ENCODE data around the gene TBX3.
"Not testable (repeated sequence)": the region's sequence is repeated elsewhere in the genome, so short reads cannot be mapped to it uniquely, and the experiment has no call there.

The TBX3 gene

DNA sequence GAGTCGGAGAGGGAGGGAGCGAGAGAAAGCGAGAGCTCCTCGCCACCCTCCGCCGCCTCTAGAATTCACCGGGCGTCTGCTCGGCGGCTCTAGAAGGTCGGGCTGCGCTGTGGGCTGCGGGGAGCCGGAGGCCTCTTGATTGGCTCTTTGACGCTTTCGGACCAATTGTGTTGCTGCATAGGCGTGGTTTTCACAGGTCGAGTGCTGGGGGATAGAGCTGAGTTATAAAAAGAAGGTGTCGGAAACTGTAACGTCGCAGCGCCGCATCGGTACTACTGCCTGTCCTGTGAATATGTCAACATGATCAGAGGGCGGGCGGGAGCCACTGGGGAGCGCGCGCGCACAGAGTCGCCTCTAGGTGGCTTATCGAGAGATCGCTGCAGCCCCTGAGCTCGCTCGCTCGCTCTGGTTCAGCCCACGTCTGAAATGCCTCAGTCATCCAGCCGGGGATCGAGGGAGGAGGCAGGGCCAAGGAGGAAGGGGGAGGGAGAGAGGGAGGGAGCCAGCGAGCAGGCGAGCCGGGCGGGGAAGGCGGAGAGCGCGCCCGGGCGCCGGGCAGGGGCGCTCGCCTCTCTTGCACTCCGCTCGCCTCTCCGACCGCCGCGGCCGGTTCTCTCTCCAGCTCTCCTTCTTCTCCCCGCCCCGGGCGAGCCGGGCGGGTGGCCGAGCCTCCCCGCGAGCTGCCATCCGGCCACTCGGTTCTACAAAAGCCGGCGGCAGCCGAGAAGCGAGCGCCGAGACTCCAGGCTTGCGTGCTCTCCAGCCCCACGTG is at the start of gene TBX3:
TBX3 (minus strand) TSS at position 78 of the 772 bp plus-strand sequence. CDS start 975 bp downstream, outside the sequence.
- peak; percentile 18 to 20 for DNase-seq

DNA sequence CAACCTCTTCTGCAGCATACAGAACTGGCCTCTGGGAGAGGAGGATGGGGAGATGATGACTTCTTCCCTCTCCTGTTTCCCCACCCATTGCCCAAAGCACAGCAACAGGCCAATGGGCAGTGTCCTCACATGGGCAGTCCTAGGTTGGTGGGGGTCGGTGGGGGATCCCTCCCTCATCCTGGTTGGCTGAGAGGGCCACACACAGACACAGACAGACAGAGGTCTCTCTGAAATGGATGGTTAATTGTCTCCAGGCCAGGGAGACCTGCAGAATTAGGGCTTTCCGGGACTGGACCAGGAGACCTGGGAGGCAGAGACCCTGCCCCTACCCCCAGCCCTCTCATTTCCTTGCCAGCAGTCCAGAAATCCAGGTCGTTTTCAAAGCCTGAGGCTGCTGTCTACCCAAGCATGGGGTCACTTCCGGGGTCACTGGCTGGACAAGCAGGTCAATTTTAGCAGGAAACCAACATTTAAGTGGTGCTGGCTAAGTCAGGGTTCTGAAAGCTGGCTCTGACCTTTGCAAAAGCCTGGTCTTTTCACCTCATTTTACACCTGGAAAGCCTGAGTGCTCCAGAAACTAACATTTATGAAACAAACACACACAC is 48.6 kb upstream of the TBX3 start:
- no peak for DNase-seq

DNA sequence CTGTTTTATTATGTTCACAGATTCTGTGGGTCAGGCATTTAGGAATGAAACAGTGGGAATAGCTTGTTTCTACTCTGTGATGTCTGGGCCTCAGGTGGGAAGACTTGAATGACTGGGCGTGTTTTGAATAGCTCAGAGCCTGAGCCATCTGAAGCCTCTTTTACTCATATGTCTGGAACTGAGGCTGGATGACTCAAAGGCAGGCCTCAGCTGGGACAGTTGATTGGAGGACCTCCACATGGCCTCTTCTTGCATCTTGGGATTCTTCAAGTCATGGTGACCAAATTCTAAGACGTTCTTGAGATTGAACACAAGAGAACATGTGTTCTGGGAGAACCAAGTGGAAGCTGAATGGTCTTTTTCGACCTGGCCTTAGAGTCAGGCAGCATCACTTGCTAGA is 45.8 kb upstream of the TBX3 start:
- no peak for DNase-seq

DNA sequence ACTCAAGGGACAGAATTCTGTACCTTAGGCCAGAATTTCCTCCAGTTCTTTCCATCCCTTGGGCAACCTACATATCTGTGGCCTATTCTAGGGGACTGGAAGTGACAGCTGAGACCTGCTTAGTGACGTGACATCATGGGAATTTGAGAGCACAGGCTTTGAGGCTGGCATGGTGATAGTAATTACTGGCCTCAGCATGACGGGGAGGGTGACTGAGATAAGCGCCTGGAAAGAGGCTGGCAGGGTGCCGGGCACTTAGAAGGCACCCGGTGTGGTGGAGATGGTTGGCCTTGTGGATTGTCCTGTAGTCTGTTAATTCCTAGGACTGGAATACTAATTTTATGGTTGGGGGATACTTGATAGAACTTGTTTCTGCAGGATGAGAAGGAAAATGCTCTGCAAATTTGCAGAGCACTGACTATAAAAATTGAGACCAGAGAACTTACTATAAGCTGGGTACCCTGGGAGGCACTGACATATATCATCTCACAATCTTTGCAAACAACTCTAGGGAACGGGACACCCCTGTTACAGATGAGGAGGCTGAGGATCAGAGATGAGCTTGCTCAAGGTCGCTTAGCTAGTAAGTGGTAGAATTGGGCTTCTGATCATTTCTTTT is 42.2 kb upstream of the TBX3 start:
- DNase-seq = no peak

DNA sequence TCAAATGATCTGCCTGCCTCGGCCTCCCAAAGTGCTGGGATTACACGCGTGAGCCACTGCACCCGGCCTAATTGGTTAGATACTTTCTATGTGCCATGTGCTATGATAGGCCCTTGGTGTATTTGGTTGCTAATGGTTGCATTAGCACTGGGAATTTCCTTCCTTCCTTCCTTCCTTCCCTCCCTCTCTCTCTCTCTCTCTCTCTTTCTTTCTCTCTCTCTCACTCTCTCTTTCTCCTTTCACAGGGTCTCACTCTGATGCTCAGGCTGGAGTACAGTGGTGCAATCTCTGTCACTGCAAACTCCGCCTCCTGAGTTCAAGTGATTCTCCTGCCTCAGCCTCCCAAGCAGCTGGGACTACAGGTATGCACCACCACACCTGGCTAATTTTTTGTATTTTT is 38.2 kb upstream of the TBX3 start:
- not testable (repeated sequence) for DNase-seq

DNA sequence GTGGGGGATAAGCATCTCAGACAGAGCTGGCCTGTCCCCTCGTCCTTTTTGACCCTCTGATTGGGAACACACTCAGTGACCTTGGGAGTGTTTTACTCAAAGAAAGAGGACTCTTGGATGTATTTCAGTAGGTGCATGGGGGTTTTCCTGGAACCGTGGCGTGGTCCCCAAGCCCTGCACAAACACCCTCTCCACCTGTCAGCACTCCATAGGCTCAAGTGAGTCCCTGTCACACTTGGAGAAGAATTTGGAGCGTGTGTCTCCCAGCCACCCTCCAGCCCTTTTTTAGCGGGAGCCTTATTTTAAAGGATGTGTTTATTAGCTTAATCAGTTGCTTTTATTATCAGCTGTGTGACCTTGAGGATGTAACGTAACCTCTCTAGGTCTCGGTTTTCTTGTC is 37.3 kb upstream of the TBX3 start:
- no peak for DNase-seq

DNA sequence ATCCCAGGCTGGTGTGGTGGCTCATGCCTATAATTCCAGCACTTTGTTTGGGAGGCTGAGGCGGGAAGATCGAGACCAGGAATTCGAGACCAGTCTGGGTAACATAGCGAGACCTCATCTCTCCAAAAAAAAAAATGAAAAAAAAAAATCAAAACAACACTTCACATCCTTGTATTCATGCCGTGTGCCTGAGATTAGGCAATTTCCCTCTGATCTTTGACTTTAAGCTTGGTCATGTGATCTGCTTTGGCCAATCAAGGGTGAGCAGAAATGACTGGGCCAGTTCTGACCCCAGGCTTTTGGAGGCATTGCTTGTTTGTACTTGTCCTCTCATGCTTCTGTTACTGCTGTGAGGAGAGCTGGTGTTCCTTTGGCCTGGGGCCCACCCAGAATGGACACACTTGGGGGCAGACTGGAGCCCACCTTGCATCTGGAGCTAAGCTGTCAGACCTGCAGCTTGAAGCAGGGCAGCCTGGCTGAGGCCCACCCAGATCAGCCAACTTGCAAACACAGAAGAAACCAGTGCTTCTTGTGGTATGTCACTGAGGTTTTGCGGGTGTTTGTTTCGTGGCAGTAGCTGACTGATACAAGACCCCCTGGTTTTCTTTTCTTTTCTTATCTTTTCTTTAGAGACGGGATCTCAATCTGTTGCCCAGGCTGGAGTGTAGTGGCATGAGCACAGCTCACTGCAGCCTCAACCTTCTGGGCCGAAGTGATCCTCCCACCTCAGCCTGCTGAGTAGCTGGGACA is 29.7 kb upstream of the TBX3 start:
- DNase-seq = no peak

DNA sequence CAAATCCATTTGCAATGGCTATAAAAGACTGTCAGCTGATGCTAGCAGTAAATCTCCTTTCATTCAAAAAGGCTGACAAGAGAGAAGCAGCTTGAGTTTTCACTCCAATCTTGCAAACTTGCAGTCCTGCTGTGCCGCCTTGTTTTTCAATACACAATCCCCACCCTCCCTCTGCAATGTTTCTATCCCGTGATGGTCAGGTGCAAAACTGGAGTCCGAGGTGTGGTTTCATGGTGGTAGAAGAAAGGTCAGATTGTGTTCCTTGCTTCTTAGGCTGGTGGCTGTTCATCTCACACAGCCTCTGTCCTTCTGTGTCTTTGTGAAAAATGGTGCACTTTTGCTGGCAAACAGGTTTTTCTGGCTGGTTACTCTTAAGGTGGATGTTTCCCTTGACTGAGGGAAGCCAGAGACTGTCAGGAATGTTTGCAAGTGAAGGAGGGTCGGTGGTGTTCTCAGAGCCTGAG is 27.7 kb upstream of the TBX3 start:
- no peak for DNase-seq

DNA sequence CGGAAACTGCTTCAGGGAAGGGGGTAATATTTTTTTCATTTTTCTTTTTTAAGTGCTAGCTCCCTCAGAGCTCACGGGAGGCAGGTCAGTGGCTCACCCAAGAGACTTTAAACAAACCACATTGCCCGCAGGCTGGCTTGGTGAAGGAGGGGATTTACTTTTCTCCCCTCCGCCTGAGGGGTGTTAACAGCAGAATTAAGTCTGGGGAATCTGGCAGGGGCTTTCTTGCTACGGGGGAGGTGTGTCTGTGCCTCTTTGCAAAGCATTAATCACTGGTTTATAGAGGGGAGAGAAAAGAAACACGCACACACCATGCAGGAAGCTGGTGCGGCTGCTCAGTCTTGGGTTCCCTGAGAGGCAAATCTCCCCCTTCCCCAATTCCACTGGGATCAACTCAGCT is 26.2 kb upstream of the TBX3 start:
- DNase-seq = no peak

DNA sequence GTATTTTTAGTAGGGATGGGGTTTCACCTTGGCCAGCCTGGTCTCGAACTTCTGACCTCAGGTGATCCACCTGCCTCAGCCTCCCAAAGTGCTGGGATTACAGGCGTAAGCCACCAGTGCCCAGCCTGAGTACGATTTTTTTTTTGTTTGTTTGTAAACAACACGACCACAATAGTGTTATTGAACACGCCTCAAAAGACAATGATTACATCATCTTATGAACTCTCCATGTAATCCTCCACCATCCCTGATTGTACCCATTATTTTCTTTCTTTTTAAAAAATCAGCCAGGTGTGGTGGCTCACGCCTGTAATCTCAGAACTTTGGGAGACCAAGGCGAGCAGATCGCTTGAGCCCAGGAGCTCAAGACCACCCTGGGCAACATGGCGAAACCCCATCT is 25.1 kb upstream of the TBX3 start:
- no peak for DNase-seq

DNA sequence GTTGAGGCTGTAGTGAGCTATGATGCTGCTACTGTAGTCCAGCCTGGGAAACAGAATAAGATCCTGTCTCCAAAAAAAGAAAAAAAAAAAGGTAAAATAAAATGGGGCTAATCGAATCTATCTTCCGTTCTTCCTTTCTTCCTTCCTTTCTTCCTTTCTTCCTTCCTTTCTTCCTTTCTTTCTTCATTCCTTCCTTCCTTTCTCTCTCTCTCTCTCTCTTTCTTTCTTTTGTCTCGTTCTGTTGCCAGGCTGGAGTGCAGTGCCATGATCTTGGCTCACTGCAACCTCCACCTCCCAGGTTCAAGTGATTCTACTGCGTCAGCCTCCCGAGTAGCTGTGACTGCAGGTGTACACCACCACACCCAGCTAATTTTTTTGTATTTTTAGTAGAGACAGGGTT is 24.6 kb upstream of the TBX3 start:
- DNase-seq = not testable (repeated sequence)

DNA sequence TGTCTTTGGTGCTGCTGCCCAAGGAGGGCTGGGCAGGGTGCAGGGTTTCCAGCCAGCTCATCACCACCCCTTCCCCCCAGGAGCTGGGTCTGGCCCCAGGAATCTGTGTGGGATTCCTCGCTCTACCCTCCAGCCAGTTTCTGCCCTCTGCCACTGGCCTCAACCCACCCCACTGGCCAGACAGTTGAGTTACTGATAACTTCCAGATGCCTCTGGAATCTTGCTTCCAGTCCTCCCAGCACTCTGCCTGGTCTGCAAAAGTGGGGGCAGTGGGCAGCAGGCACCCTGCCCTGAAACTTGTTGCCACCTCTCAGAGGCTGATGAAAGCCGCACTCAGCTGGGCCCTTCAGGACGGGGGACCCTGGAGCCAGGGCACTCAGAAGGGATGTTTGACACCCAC is 20.1 kb upstream of the TBX3 start:
- no peak for DNase-seq

DNA sequence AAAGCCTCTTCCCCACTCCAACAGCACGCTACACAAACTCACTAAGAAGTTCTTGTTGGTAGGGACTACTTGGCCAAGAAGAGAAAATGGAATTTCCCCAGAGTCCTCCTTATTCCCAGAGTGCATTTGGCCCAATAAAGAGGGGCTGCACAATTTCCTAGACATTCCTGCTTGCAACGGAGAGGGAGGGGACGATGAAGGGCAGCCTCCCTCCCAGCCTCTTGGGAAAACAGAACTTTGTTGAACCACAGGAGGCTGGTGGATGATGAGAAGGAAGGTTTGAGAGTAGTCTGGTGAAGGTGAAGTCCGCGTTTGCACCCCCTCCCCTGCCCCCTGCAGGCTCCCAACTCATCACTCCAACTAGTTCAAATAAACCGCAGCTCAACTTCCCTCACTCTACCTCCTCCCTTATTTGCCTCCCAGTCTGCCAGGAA is 19.1 kb upstream of the TBX3 start:
- DNase-seq = no peak

DNA sequence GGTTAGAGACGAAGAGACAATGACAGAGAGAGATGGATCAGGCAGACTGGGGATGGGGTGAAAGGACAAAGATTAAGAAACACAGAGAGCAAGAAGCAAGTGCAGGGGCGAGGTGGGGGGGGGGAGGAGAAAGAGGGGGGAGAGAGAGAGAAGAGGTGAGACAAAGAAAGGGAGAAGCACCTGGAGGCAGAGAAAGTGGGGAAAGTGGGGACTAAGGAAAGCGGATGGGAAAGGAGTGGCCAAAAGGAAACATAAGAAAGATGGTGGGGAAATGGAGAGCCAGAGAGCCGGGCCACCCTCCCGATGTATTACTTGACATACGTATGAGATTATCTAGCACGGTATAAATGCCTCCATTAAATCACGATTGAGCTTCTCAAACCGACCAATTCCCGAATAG is 18.5 kb upstream of the TBX3 start:
- DNase-seq = no peak

DNA sequence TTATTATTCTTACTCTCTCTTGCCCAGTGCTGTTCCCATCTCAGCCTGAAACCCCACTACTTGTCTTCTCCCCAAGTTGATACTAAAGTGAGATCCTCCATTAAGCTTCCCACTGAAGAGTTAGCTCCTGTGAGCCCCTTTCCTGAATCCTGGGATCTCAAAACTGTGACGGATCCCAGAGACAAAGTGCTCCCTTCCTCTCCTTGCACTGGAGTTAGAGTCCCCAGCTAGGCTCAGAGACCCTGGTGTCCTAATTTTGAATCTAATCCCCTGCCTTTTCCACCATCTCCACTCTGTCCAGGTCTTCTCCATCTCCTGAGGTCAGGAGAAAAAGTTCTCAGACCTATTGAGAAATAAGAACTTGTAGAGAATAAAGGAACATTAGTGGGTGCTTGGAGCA is 17.6 kb upstream of the TBX3 start:
- no peak for DNase-seq

DNA sequence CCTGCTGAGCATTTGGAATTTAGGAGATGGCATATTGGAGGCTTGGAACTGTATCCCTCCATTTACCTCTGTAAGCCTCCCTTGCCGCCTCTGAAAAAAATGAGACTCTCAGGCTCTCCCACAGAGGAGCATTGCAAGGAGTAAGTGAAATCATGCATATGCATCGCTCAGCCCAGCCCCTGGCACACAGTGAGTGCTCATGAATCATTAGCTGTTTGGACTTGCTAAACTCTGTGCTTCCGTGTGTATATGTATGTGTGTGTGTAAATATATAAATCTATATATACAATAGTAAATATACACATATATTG is 17.1 kb upstream of the TBX3 start:
- no peak for DNase-seq

DNA sequence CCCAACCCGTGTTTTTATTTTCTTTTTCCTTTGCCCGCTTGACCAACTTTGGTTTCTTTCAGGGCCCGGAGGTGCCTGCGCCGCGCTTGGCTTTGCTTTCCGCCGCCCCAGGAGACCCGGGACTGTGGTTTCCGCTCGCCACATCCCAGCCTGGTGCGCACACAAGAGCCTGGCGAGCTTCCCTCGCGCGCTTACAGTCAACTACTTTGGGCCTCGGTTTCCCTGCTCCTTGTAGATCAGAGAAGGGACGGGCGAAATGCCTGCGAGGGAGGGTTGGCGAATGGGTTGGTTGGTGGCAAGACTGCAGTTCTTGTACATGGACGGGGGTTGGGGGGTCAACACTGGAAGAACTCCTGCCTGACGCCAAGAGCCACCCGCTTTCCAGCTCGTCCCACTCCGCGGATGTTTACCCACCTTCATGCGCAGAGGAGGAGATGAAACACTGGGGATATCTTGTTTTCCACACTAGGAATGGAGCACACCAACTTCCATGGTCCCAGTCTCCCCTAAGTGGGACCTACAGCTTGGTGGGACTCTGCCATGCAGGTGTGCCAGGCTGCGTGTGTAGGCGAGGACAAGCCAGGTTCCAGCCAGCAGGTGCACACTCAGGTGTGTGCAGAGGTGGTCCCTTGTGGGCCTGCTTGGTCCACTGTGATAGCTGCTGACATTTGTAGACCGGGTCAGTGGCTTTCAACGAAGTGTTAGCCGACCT is 16.6 kb upstream of the TBX3 start:
- DNase-seq = no peak

DNA sequence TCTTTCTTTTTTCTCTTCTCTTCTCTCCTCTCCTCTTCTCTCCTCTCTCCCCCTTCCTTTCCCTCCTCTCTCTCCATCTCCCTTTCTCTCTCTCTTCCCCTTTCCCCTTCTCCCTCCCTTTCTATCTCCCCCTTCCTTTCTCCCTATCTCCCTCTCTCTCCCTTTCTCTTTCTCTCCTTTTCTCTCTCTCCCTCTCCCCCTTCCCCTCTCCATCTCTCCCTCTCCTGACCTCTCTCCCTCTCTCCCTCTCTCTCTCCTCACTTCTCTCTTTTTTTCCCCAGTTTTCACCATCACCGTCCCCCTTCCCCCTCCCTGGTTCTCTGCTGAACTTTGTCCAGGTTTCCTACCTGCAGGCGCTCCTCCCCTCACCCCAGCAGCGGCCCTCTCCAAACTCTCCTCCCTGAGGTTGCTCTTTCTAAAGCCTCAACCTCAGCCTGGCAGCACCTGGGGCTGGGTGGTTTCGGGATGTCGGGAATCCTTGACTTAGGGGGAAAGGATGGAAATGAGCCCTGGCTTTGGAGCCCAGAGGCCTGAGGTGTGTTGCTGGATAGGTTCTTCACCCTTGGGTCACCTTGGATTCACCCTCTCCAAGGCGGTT is 14.7 kb upstream of the TBX3 start:
- DNase-seq = no peak

DNA sequence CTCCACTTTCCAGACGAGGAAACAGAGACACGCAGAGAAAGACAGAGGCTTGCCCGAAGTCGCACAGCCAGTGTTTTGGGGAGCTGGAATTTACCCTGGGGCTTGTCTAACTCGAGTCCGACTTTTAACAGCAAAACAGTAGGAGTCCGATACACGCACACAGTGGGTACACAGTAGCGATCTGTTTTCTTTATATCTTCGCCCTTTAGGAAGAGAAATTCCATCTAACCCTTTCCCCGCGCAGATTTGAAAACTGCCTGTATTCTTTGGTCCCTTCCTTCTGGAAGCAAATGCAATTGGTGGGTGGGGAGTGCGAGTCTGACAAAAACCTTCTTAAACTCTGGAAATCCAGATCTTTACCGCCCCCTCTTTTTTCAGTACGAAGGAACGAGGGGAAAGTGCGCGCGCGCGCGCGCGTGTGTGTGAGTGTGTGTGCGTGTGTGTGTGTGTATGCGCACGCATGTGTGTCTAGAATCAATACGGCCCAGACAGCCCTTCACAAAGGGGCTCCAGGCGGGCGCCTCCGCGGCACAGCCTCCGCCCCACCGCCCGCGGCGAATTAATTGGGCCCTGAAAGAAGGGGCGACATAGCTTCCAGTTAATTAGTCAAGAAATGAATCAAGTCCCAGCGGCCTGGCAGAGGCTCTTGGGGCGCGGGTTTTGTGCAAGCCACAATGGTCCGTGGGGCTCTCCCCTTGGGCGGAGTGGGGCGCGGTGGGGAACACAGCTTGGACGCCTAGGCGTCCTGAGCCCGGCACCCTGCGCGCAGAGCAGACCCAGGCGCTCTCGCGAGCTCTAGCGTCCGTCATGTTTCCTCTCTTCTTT is 14.0 kb upstream of the TBX3 start:
- DNase-seq = no peak

DNA sequence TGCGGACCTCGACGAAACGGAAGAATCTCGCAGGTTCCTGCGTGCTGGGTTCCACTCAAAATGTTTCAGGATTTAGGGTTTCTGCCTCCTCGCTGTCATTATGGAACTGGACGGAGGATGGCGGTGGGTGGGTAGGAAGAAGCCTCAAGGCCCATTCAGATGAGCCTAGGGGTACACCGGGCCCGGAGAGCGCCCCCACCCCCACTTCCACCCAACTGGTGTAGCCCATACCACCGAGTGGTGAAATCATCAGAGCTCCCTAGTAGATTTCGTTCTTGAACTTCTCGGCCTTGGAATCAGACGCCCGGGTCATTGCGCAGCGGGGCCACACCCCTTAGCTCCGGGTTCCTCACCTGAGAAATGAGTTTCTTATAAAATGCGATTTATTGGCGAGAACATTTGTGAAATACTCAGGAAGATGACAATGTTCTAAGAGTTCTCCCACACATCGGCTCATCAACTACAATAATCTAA is 13.3 kb upstream of the TBX3 start:
- no peak for DNase-seq

DNA sequence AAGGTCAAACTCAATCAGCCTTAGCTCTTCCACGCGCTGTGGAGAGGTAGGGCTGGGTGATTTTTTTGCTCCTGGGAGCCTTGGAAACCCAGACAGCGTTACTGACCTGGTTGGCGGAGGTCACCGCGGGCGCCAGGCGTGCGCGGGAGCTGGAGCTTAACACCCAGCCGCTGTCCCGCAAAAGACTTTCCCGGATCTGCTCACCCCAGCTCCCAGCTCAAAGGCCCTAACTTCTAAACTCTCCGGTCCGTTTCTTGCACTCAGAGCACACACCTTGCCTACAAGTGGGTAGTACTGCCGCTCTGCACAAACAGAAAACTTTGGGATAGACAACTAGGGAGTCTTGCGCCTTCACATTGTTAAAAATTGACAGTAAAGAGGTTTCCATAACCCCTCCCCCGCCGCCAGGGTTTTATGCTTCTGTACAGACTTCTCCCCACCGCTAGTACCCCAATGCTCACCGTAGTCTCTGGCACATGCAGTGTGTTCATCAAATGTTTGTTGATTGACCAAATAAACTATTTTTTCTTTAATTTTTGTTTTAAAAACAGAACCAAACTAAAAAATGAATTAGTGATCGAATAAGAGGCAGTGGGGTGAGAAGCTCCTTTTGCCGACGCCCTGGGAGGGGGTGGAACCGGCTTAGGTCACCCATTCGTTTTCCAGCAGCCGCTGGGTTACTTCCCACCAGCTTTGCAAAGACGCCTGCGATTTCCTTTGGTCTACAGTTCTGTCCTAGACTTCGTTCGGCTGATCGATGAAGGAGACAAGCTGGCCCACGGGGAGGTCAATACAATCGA is 12.7 kb upstream of the TBX3 start:
- DNase-seq = no peak

All from NCI-H2081 (cell line).